GM10266 (cell line): ENCODE data around the gene VLDLR.

ENCODE experiments used
- DNase-seq: peaks from one replicate; pipeline ENCODE4 v3.0.0; 2012; ENCODE audit errors: extremely low spot score
- CTCF ChIP-seq: IDR thresholded peaks from 2 replicates; pipeline ENCODE4 v1.5.1; 2012; ENCODE audit warnings: mild to moderate bottlenecking, low read depth; ENCODE audit not compliant: control insufficient read depth, insufficient read depth; ENCODE audit errors: missing control alignments

The VLDLR gene

GRCh38 chr9:2605246-2605645 lies 16.3 kb upstream of the VLDLR start:
- TF ChIP-seq CTCF: no peak
- DNase-seq: no peak

- no peak for TF ChIP-seq CTCF
- DNase-seq: no peak
Observed at GRCh38 chr9:2608276-2608675, 13.3 kb upstream of the VLDLR start.

DNA sequence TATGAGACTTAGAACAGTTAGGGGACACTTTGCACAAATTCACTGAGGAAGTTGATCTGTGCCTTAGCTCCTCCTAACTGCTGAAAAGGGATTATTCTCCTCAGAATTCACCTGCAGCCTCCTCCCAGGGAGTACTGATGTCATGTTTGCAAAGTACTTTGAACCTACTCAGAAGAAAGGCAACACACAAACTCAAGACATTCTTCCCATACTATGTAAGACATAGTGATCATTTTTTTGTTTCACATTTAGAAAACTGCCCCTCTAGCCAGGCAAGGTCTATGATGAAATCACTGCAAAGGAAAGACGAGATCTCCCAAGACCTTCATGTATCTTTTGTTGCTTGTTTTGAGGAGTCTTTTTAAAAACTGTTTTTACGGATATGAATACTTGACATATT lies 10.6 kb upstream of the VLDLR start:
- no peak for TF ChIP-seq CTCF
- no peak for DNase-seq

DNA sequence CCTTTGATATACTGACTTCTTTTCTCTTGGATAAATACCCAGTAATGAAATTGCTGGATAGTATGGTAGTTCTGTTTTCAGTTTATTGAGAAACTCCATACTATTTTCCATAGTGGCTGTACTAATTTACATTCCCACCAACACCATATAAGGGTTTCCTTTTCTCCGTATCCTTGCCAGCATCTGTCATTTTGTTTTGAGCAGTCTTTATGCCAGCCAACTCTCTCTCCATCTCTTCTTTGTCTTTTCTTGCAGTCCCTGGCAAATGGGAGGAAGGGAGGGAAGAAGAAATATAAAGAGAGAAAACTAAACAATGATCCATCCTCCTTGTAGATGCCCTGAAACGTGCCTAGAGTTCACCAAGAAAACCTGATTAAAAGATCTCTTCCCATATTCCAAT lies 9.6 kb upstream of the VLDLR start:
- no peak for DNase-seq
- TF ChIP-seq CTCF: no peak

GRCh38 chr9:2613730-2614271 lies 7.8 kb upstream of the VLDLR start:
- TF ChIP-seq CTCF: no peak
- DNase-seq: no peak

DNA sequence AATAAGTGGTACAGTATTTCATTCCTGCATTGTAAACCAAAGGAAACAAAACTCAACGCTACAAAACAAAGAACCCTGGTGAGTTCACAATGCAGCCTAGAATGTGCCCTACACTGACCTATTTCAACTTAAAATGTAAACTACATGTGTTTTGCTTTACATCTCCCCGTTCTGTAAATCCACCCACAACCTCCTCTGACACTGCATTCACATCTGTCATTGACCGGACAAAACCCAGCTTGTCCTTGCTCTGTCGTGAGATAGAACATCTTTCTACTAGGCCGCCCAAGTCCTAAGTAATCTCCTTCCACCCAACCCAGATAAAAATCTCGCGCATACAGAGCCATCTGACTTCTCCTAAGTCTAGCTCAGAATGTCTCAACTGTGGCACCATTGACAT lies 6.1 kb upstream of the VLDLR start:
- TF ChIP-seq CTCF: no peak
- DNase-seq: no peak

- TF ChIP-seq CTCF: no peak
- DNase-seq: no peak
Observed at GRCh38 chr9:2616692-2617377, 4.8 kb upstream of the VLDLR start.
